ENCODE data around the gene SLC39A7.

DNA sequence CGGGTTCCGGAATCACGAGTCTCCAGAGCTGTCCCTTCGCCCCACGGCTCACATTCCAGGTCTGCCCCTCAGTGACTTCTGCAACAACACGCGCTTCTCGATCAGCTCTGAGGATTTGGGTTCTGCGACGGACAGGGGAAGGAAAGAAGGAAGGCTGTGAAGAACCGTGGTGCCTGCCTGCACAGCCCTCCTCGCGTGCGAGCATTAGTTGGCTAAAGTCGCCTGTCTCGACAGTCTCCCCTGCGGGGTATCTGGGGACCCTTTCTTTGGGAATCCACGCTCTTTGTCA lies 47.9 kb downstream of the SLC39A7 start:
- TF ChIP-seq POLR2A (IDR thresholded peaks at IDR 0.05; ENCODE audit: low read depth, low read length), result no peak
- TF ChIP-seq TAF1 (IDR thresholded peaks at IDR 0.05; ENCODE audit: borderline replicate concordance, low read depth, low read length), result no peak
- TF ChIP-seq POLR2AphosphoS5 (IDR thresholded peaks at IDR 0.05; ENCODE audit: low read depth, low read length), result no peak

All from GM12892 (cell line).